IMR-90 (cell line): ENCODE measurements around the gene DCTN1. TPM values are rescaled to one million over a fixed set of nuclear protein-coding genes. Genes with fewer than 3 reads are reported as not detected.

Experiments
- ATAC-seq: fragments of 200-7000 bp; cut with Tn5 transposase; 2 replicates; pipeline ENCODE4 v1.9.1; 2020; ENCODE audit warnings: low read depth, mild to moderate bottlenecking, moderate library complexity
- BruUV-seq: library from RNA; stranded (reverse); fragments of 400-500 nt; replicated peaks from 2 replicates; lab custom pipeline; 2021; lab: Mats Ljungman, UMichigan
- CTCF ChIA-PET: fragments of 300-600 bp; formaldehyde crosslinking; extraction: SDS; loops from one replicate; lab custom pipeline; 2021; ENCODE audit warnings: antibody characterized with exemption; lab: Yijun Ruan, JAX
- POLR2A ChIA-PET: fragments of 300-600 bp; sonication (Branson Sonifier 250); formaldehyde crosslinking; loops from one replicate; lab custom pipeline; 2022; ENCODE audit warnings: antibody characterized with exemption; ENCODE audit not compliant: unreplicated experiment; lab: Charles Lee
- DNase-seq: peaks from one replicate; pipeline ENCODE4 v3.0.0; 2013
- H2AFZ ChIP-seq: replicated peaks from 2 replicates; pipeline ENCODE3; 2013; ENCODE audit warnings: low read length, mild to moderate bottlenecking; ENCODE audit not compliant: poor library complexity
- H2AK5ac ChIP-seq: 2 replicates; pipeline ENCODE4 v1.6.1; 2013; ENCODE audit warnings: low read depth, low read length, inconsistent platforms
- H2AK9ac ChIP-seq: replicated peaks from 2 replicates; pipeline ENCODE3; 2013; ENCODE audit warnings: mild to moderate bottlenecking, low read depth, low read length, moderate library complexity; ENCODE audit not compliant: poor library complexity
- H2BK120ac ChIP-seq: 2 replicates; pipeline ENCODE4 v1.6.1; 2013; ENCODE audit warnings: low read depth, low read length, inconsistent platforms
- H2BK15ac ChIP-seq: 3 replicates; pipeline ENCODE4 v1.6.1; 2013; ENCODE audit warnings: low read depth, low read length, inconsistent platforms
- H2BK20ac ChIP-seq: 2 replicates; pipeline ENCODE4 v1.6.1; 2013; ENCODE audit warnings: low read depth, mild to moderate bottlenecking, inconsistent platforms, low read length, moderate library complexity
- H2BK5ac ChIP-seq: 2 replicates; pipeline ENCODE4 v1.6.1; 2013; ENCODE audit warnings: mild to moderate bottlenecking, low read depth, low read length, inconsistent platforms; ENCODE audit not compliant: poor library complexity, severe bottlenecking
- H3K14ac ChIP-seq: replicated peaks from 2 replicates; pipeline ENCODE4 v1.6.1; 2013; ENCODE audit warnings: low read depth, low read length, inconsistent platforms
- H3K18ac ChIP-seq: 2 replicates; pipeline ENCODE4 v1.6.1; 2013; ENCODE audit warnings: low read depth, low read length, control low read depth
- H3K23ac ChIP-seq: 2 replicates; pipeline ENCODE4 v1.6.1; 2013; ENCODE audit warnings: low read depth, low read length, inconsistent platforms
- H3K27ac ChIP-seq: 2 replicates; pipeline ENCODE4 v1.5.1; 2013; ENCODE audit warnings: mild to moderate bottlenecking, control low read depth, low read length; ENCODE audit not compliant: insufficient read depth
- H3K27me3 ChIP-seq: 2 replicates; pipeline ENCODE4 v1.6.1; 2013; ENCODE audit warnings: low read length; ENCODE audit not compliant: control insufficient read depth, insufficient read depth
- H3K36me3 ChIP-seq: 2 replicates; pipeline ENCODE4 v1.6.1; 2013; ENCODE audit warnings: low read length, mixed read lengths; ENCODE audit not compliant: control insufficient read depth, insufficient read depth
- H3K4ac ChIP-seq: 2 replicates; pipeline ENCODE4 v1.6.1; 2013; ENCODE audit warnings: low read depth, low read length, inconsistent platforms
- H3K4me1 ChIP-seq: 2 replicates; pipeline ENCODE4 v1.6.1; 2013; ENCODE audit warnings: low read length, mixed read lengths; ENCODE audit not compliant: control insufficient read depth, insufficient read depth
- H3K4me2 ChIP-seq: 2 replicates; pipeline ENCODE4 v1.6.1; 2013; ENCODE audit warnings: low read depth, mild to moderate bottlenecking, control low read depth, low read length, moderate library complexity
- H3K4me3 ChIP-seq: 2 replicates; pipeline ENCODE4 v1.5.1; 2013; ENCODE audit warnings: low read depth, mild to moderate bottlenecking, control low read depth, low read length, moderate library complexity; ENCODE audit not compliant: insufficient read depth
- H3K56ac ChIP-seq: 2 replicates; pipeline ENCODE4 v1.6.1; 2013; ENCODE audit warnings: low read length, inconsistent platforms; ENCODE audit not compliant: insufficient read depth; ENCODE audit errors: extremely low read depth
- H3K79me1 ChIP-seq, 2 experiments: 2 replicates each; pipeline ENCODE4 v1.6.1; 2013; ENCODE audit warnings: low read length in 2 of 2, inconsistent platforms in 1 of 2, low read depth in 1 of 2
- H3K9ac ChIP-seq: 2 replicates; pipeline ENCODE4 v1.6.1; 2013; ENCODE audit warnings: low read depth, low read length, control low read depth
- H3K9me1 ChIP-seq: 2 replicates; pipeline ENCODE4 v1.6.1; 2013; ENCODE audit warnings: low read length, inconsistent platforms; ENCODE audit not compliant: insufficient read depth
- H3K9me3 ChIP-seq: 2 replicates; pipeline ENCODE4 v1.6.1; 2013; ENCODE audit warnings: low read length; ENCODE audit not compliant: control insufficient read depth, insufficient read depth
- H4K20me1 ChIP-seq: 2 replicates; pipeline ENCODE4 v1.6.1; 2013; ENCODE audit warnings: low read length, inconsistent platforms; ENCODE audit not compliant: insufficient read depth
- H4K5ac ChIP-seq: 2 replicates; pipeline ENCODE4 v1.6.1; 2013; ENCODE audit warnings: mild to moderate bottlenecking, low read depth, low read length, control low read depth
- H4K8ac ChIP-seq, 2 experiments: 2 replicates each; pipeline ENCODE4 v1.6.1; 2013; ENCODE audit warnings: low read depth in 2 of 2, low read length in 2 of 2, control low read depth in 1 of 2, inconsistent platforms in 1 of 2
- H4K91ac ChIP-seq: 2 replicates; pipeline ENCODE4 v1.6.1; 2013; ENCODE audit warnings: low read depth, low read length, inconsistent platforms; ENCODE audit not compliant: insufficient read depth
- CHD1 ChIP-seq: IDR thresholded peaks from 2 replicates; pipeline ENCODE4 v1.6.1; 2012; ENCODE audit warnings: low read depth, low read length, improper control_type of control experiment
- NFE2L2 ChIP-seq: fragments of 150-350 bp; IDR thresholded peaks from 2 replicates; pipeline ENCODE4 v1.6.1; 2016; ENCODE audit warnings: low read depth, mild to moderate bottlenecking, low read length
- RCOR1 ChIP-seq: IDR thresholded peaks from 2 replicates; pipeline ENCODE4 v1.6.1; 2012; ENCODE audit warnings: mild to moderate bottlenecking, low read length, improper control_type of control experiment; ENCODE audit not compliant: insufficient replicate concordance
- WGBS, 2 experiments: methylation state at CpG; one replicate each; pipeline versions ENCODE4 v1.1.5 to v1.1.7; 2013; ENCODE audit warnings: missing lambda C conversion rate in 2 of 2; ENCODE audit not compliant: insufficient read length in 1 of 2; ENCODE audit errors: extremely low coverage in 2 of 2; 5-methylcytosine and 5-hydroxymethylcytosine counted together
- dilution Hi-C: fragments of 300-500 bp; cut with HindIII; formaldehyde crosslinking; loops from one replicate; pipeline ENCODE4 v1.14.3; 2018; ENCODE audit warnings: low sequenced_read_pairs; ENCODE audit not compliant: unreplicated experiment
- in situ Hi-C: fragments of 300-500 bp; cut with MboI; formaldehyde crosslinking; loops from 3 replicates; pipeline ENCODE4 v1.14.3; 2019; ENCODE audit warnings: low sequenced_read_pairs, inconsistent platforms, mixed read lengths
- intact Hi-C: fragments of 100-400 bp; cut with micrococcal nuclease; formaldehyde crosslinking; loops from 2 replicates; pipeline ENCODE4 v1.10.0; 2022
- polyA plus RNA-seq, 3 experiments: library from polyadenylated mRNA; depleted of rRNA; stranded (reverse); fragments of >200 nt; gene quantifications; 2 replicates each; pipeline ENCODE4 v1.2.3, GENCODE V29; 2012; ENCODE audit warnings: low replicate concordance in 1 of 3
- total RNA-seq: library from RNA; depleted of rRNA; stranded (reverse); fragments of >200 nt; gene quantifications from 2 replicates; pipeline ENCODE4 v1.2.3, GENCODE V29; 2012

The DCTN1 gene
- total and polyA plus RNA-seq, 2 of the 4 experiments (the other 2 are of a cell fraction) = 136 to 204 TPM

DNA sequence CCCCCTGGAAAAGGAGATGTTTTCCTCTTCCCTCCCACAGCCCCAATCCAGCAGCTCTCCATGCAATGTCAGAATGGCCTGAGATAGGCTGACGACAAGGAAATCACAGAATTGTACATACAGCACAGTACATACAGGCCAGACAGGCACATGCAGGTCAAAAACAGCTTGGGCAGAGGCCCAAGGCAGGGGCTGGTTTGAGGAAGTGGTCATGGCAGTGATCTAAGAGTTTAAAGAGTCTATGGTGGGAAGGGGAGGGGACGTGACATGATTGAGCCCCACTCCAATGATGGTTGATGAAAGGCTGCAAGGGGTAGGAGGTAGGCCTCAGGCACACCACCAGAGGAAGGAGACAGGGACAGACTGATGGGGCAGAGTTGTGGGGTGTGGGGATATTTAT, 4.3 kb downstream of the DCTN1 start:
- DNase-seq = no peak

More for the DNA sequence above, 4.3 kb downstream of the DCTN1 start:
- H2BK5ac ChIP-seq = no peak overlapping the region
- H3K9me1 ChIP-seq = peaks cover 22% of the 10 kb centered on the region
- no peak overlapping the region for H4K5ac ChIP-seq
- intact Hi-C loops = no loop called here
- H3K14ac ChIP-seq = no peak overlapping the region
- H3K4me1 ChIP-seq = peaks cover 14% of the 10 kb centered on the region
- no peak overlapping the region for H3K23ac ChIP-seq
- BruUV-seq = no TSS peak
- no peak overlapping the region for H4K91ac ChIP-seq
- H3K27ac ChIP-seq = no peak overlapping the region
- WGBS, 2 experiments = 100% methylated on average over 1 of the region's 2 CpGs; no CpG with 5 or more reads in 1 of the 2 experiments
- H3K4ac ChIP-seq = no peak overlapping the region
- peak overlapping the region; percentile 7 for H2AFZ ChIP-seq
- dilution Hi-C loops = no loop called here
- in situ Hi-C loops = no loop called here
- H4K8ac ChIP-seq = no peak overlapping the region
- no peak overlapping the region for H3K4me3 ChIP-seq
- H3K9me3 ChIP-seq = no peaks in the 10 kb centered on the region
- no peak overlapping the region for H2AK5ac ChIP-seq
- CTCF ChIA-PET = no interaction called here
- no peak overlapping the region for H2BK120ac ChIP-seq
- H3K27me3 ChIP-seq = no peaks in the 10 kb centered on the region
- no peak overlapping the region for H2BK20ac ChIP-seq
- TF ChIP-seq RCOR1 = no peak
- no peak for TF ChIP-seq NFE2L2
- TF ChIP-seq CHD1 = no peak
- H3K56ac ChIP-seq = no peak overlapping the region
- no peak overlapping the region for H3K9ac ChIP-seq
- H3K79me1 ChIP-seq = peaks cover 26 to 84% of the 10 kb centered on the region in 2 experiments; a peak in 3 of 4 replicates
- POLR2A ChIA-PET = no interaction called here
- H3K4me2 ChIP-seq = no peak overlapping the region
- H3K36me3 ChIP-seq = peaks cover 29% of the 10 kb centered on the region
- H2BK15ac ChIP-seq = no peak overlapping the region
- H4K20me1 ChIP-seq = peaks cover 46% of the 10 kb centered on the region
- ATAC-seq = no peak
- H3K18ac ChIP-seq = no peak overlapping the region
- H2AK9ac ChIP-seq = no peak overlapping the region
